Gastroesophageal sphincter (tissue), 4 donors: ENCODE results near the gene ME1. TPM values are rescaled to one million over a fixed set of nuclear protein-coding genes. Genes with fewer than 3 reads are reported as not detected.

ENCODE experiments used
- ATAC-seq: fragments of 150-250 bp; one replicate; pipeline ENCODE4 v1.9.1; 2016; ENCODE audit warnings: mild to moderate bottlenecking, moderate library complexity
- H3K27ac ChIP-seq, 4 donors: fragments of 200-600 bp; sonication (generic) in 3 of 4; 1 replicate in 3 of 4; 2 replicates in 1 of 4; pipeline ENCODE4 v1.5.1; 2016 to 2019
- H3K27me3 ChIP-seq: fragments of 200-600 bp; sonication (generic); one replicate; pipeline ENCODE4 v1.5.1; 2019
- H3K36me3 ChIP-seq, 2 donors: fragments of 200-600 bp; sonication (generic); one replicate each; pipeline ENCODE4 v1.5.1; 2019; ENCODE audit warnings: control low read depth in 1 of 2
- H3K4me1 ChIP-seq, 3 donors: fragments of 200-600 bp; sonication (generic); 1 replicate in 2 of 3; 2 replicates in 1 of 3; pipeline ENCODE4 v1.5.1; 2016 to 2019; ENCODE audit warnings: control low read depth in 2 of 3
- H3K4me3 ChIP-seq, 2 donors: fragments of 200-600 bp; sonication (generic); one replicate each; pipeline ENCODE4 v1.5.1; 2019; ENCODE audit warnings: mild to moderate bottlenecking in 1 of 2, moderate library complexity in 1 of 2
- H3K9me3 ChIP-seq, 3 donors: fragments of 200-600 bp; sonication (generic); one replicate each; pipeline ENCODE4 v1.5.1; 2017 to 2019; ENCODE audit warnings: control low read depth in 2 of 3
- CTCF ChIP-seq, 4 experiments: fragments of 200-600 bp in 2 of 4; fragments of 450-650 bp in 2 of 4; sonication (generic) in 1 of 4; IDR thresholded peaks; one replicate each; pipeline ENCODE4 v1.5.1; 2017 to 2019; ENCODE audit warnings: antibody characterized with exemption in 4 of 4, mild to moderate bottlenecking in 2 of 4, moderate library complexity in 2 of 4
- EP300 ChIP-seq: sonication (generic); formaldehyde crosslinking; IDR thresholded peaks from one replicate; pipeline ENCODE4 v1.6.1; 2017; ENCODE audit warnings: antibody characterized with exemption, mild to moderate bottlenecking
- POLR2A ChIP-seq, 2 donors: fragments of 450-650 bp; IDR thresholded peaks; one replicate each; pipeline ENCODE4 v1.6.1; 2017; ENCODE audit warnings: antibody characterized with exemption in 2 of 2, mild to moderate bottlenecking in 2 of 2, moderate library complexity in 1 of 2
- POLR2AphosphoS5 ChIP-seq: sonication (generic); formaldehyde crosslinking; IDR thresholded peaks from one replicate; pipeline ENCODE4 v1.6.1; 2017; ENCODE audit warnings: antibody characterized with exemption
- WGBS, 2 donors: methylation state at CpG; one replicate each; pipeline ENCODE4 v1.1.5; 2018; ENCODE audit warnings: low coverage in 1 of 2; 5-methylcytosine and 5-hydroxymethylcytosine counted together
- total RNA-seq, 4 donors: library from RNA; depleted of rRNA; stranded (reverse); fragments of >200 nt; gene quantifications; one replicate each; pipeline ENCODE4 v1.1.0, GENCODE V29; 2016

Gene ME1
- total RNA-seq, 4 donors from 2014 or later, result 18.8 to 33.3 (median 20.4) TPM

- no peak overlapping the region for H3K4me3 ChIP-seq
- H3K36me3 ChIP-seq, result no peaks in the 10 kb centered on the region
- TF ChIP-seq CTCF (IDR thresholded peaks at IDR 0.05) (no peak), EP300 (no peak), POLR2A (IDR thresholded peaks at IDR 0.05) (no peak), POLR2AphosphoS5 (no peak)
- no peaks in the 10 kb centered on the region for H3K9me3 ChIP-seq
- no peak for ATAC-seq
- WGBS, 2 donors, result 75% methylated on average over 2 of the region's 2 CpGs; no CpG with 5 or more reads in 1 of the 2 donors
- H3K27ac ChIP-seq, result no peak overlapping the region
- no peaks in the 10 kb centered on the region for H3K27me3 ChIP-seq
- no peaks in the 10 kb centered on the region for H3K4me1 ChIP-seq
Observed at GRCh38 chr6:83472767-83473166, 41.9 kb upstream of the ME1 start.

- no peak for ATAC-seq
Observed at GRCh38 chr6:83470587-83470986, 39.7 kb upstream of the ME1 start.

GRCh38 chr6:83470001-83470400 is 39.1 kb upstream of the ME1 start:
- 57 to 73% methylated on average over 4 of the region's 4 CpGs for WGBS, 2 donors
- no peak for ATAC-seq
- no peaks in the 10 kb centered on the region for H3K36me3 ChIP-seq
- H3K4me3 ChIP-seq, result no peak overlapping the region
- TF ChIP-seq CTCF (IDR thresholded peaks at IDR 0.05), result no peak
- TF ChIP-seq POLR2A (IDR thresholded peaks at IDR 0.05), result no peak
- TF ChIP-seq EP300, result no peak
- no peak for TF ChIP-seq POLR2AphosphoS5
- no peaks in the 10 kb centered on the region for H3K9me3 ChIP-seq
- no peak overlapping the region for H3K27ac ChIP-seq
- H3K4me1 ChIP-seq, result no peaks in the 10 kb centered on the region
- H3K27me3 ChIP-seq, result no peaks in the 10 kb centered on the region

More at GRCh38 chr6:83470587-83470986, 39.7 kb upstream of the ME1 start:
- Histone ChIP-seq H3K36me3 (no peaks in the 10 kb centered on the region), H3K27me3 (no peaks in the 10 kb centered on the region), H3K4me1 (no peaks in the 10 kb centered on the region), H3K9me3 (no peaks in the 10 kb centered on the region), H3K27ac (no peak overlapping the region), H3K4me3 (no peak overlapping the region)
- TF ChIP-seq POLR2A (IDR thresholded peaks at IDR 0.05) (no peak), EP300 (no peak), POLR2AphosphoS5 (no peak), CTCF (IDR thresholded peaks at IDR 0.05) (no peak)
- WGBS, 2 donors, result 79 to 90% methylated on average over 2 to 3 of the region's 3 CpGs

- peak; percentile 58 for ATAC-seq
- Histone ChIP-seq H3K36me3 (no peaks in the 10 kb centered on the region), H3K4me1 (no peaks in the 10 kb centered on the region), H3K27me3 (no peaks in the 10 kb centered on the region), H3K27ac (no peak overlapping the region), H3K9me3 (no peaks in the 10 kb centered on the region), H3K4me3 (no peak overlapping the region)
- 49 to 78% methylated on average over 2 to 3 of the region's 3 CpGs for WGBS, 2 donors
- TF ChIP-seq CTCF (IDR thresholded peaks at IDR 0.05) (no peak), POLR2A (IDR thresholded peaks at IDR 0.05) (no peak), EP300 (no peak), POLR2AphosphoS5 (no peak)
Observed at GRCh38 chr6:83467620-83468036, 36.8 kb upstream of the ME1 start.

GRCh38 chr6:83466328-83466727 is 35.5 kb upstream of the ME1 start:
- Histone ChIP-seq H3K36me3 (no peaks in the 10 kb centered on the region), H3K4me1 (no peaks in the 10 kb centered on the region), H3K27me3 (no peaks in the 10 kb centered on the region), H3K9me3 (no peaks in the 10 kb centered on the region), H3K27ac (no peak overlapping the region), H3K4me3 (no peak overlapping the region)
- TF ChIP-seq EP300, result no peak
- no peak for TF ChIP-seq CTCF (IDR thresholded peaks at IDR 0.05)
- TF ChIP-seq POLR2AphosphoS5, result no peak
- TF ChIP-seq POLR2A (IDR thresholded peaks at IDR 0.05), result no peak
- WGBS, 2 donors, result 78 to 95% methylated on average over 4 to 6 of the region's 6 CpGs
- no peak for ATAC-seq
